HEK293 (cell line): ENCODE measurements around the gene SFXN4.

ENCODE experiments used
- ELK4 ChIP-seq: IDR thresholded peaks from 2 replicates; pipeline ENCODE4 v1.6.1; 2011; ENCODE audit warnings: mild to moderate bottlenecking, low read depth, low read length, borderline replicate concordance
- GLI4 ChIP-seq: fragments of 450-650 bp; formaldehyde crosslinking; IDR thresholded peaks from 2 replicates; pipeline ENCODE4 v1.5.1; 2016; ENCODE audit warnings: missing biosample characterization, missing genetic modification characterization
- KLF1 ChIP-seq: fragments of 450-650 bp; formaldehyde crosslinking; IDR thresholded peaks from 2 replicates; pipeline ENCODE4 v1.5.1; 2016; ENCODE audit warnings: missing biosample characterization, missing genetic modification characterization
- KLF16 ChIP-seq: fragments of 450-650 bp; formaldehyde crosslinking; IDR thresholded peaks from 2 replicates; pipeline ENCODE4 v1.5.1; 2017; ENCODE audit warnings: missing biosample characterization, missing genetic modification characterization
- PRDM1 ChIP-seq: fragments of 450-650 bp; formaldehyde crosslinking; IDR thresholded peaks from 2 replicates; pipeline ENCODE4; 2016; ENCODE audit warnings: missing biosample characterization, missing genetic modification characterization
- PRDM4 ChIP-seq: fragments of 450-650 bp; formaldehyde crosslinking; IDR thresholded peaks from 2 replicates; pipeline ENCODE4 v1.5.1; 2017; ENCODE audit warnings: missing biosample characterization, missing genetic modification characterization
- ZBTB1 ChIP-seq: fragments of 450-650 bp; formaldehyde crosslinking; IDR thresholded peaks from 2 replicates; pipeline ENCODE4 v1.5.1; 2016; ENCODE audit warnings: missing biosample characterization, missing genetic modification characterization
- ZBTB26 ChIP-seq: fragments of 450-650 bp; formaldehyde crosslinking; optimal IDR thresholded peaks from 2 replicates; pipeline ENCODE3; 2016; ENCODE audit warnings: missing biosample characterization, mild to moderate bottlenecking, missing genetic modification characterization
- ZBTB48 ChIP-seq: fragments of 450-650 bp; formaldehyde crosslinking; IDR thresholded peaks from 2 replicates; pipeline ENCODE4 v1.5.1; 2016; ENCODE audit warnings: missing biosample characterization, missing genetic modification characterization
- ZFP37 ChIP-seq: fragments of 450-650 bp; formaldehyde crosslinking; IDR thresholded peaks from 2 replicates; pipeline ENCODE4 v1.5.1; 2016; ENCODE audit warnings: missing biosample characterization, missing genetic modification characterization
- ZFP41 ChIP-seq: fragments of 450-650 bp; formaldehyde crosslinking; IDR thresholded peaks from 2 replicates; pipeline ENCODE4 v1.5.1; 2016; ENCODE audit warnings: missing biosample characterization, missing genetic modification characterization, borderline replicate concordance
- ZNF184 ChIP-seq: fragments of 450-650 bp; IDR thresholded peaks from 2 replicates; pipeline ENCODE4 v1.5.1; 2018; ENCODE audit warnings: missing biosample characterization, mild to moderate bottlenecking, missing genetic modification characterization
- ZNF221 ChIP-seq: fragments of 450-650 bp; formaldehyde crosslinking; IDR thresholded peaks from 2 replicates; pipeline ENCODE4 v1.5.1; 2017; ENCODE audit warnings: missing biosample characterization, missing genetic modification characterization, borderline replicate concordance
- ZNF239 ChIP-seq: fragments of 450-650 bp; formaldehyde crosslinking; IDR thresholded peaks from 2 replicates; pipeline ENCODE4 v1.5.1; 2016; ENCODE audit warnings: missing biosample characterization, missing genetic modification characterization
- ZNF274 ChIP-seq, 2 experiments: fragments of 200-500 bp in 1 of 2; fragments of 450-650 bp in 1 of 2; sonication (Bioruptor generic) in 1 of 2; formaldehyde crosslinking in 1 of 2; IDR thresholded peaks; 2 replicates each; pipeline versions ENCODE4 v1.5.1 to v1.6.1; 2014 to 2016; ENCODE audit warnings: borderline replicate concordance in 1 of 2, inconsistent platforms in 1 of 2, low read length in 1 of 2, missing biosample characterization in 1 of 2, missing genetic modification characterization in 1 of 2
- ZNF473 ChIP-seq: fragments of 450-650 bp; formaldehyde crosslinking; IDR thresholded peaks from 2 replicates; pipeline ENCODE4 v1.5.1; 2017; ENCODE audit warnings: missing biosample characterization, missing genetic modification characterization
- ZNF48 ChIP-seq: fragments of 450-650 bp; formaldehyde crosslinking; IDR thresholded peaks from 2 replicates; pipeline ENCODE4 v1.5.1; 2016; ENCODE audit warnings: missing biosample characterization, missing genetic modification characterization
- ZNF514 ChIP-seq: fragments of 450-650 bp; formaldehyde crosslinking; IDR thresholded peaks from 2 replicates; pipeline ENCODE4 v1.5.1; 2016; ENCODE audit warnings: missing biosample characterization, missing genetic modification characterization
- ZNF521 ChIP-seq: fragments of 450-650 bp; formaldehyde crosslinking; IDR thresholded peaks from 2 replicates; pipeline ENCODE4 v1.5.1; 2017; ENCODE audit warnings: missing biosample characterization, mild to moderate bottlenecking, missing genetic modification characterization
- ZNF571 ChIP-seq: fragments of 450-650 bp; formaldehyde crosslinking; IDR thresholded peaks from 2 replicates; pipeline ENCODE4 v1.5.0; 2017; ENCODE audit warnings: missing biosample characterization, missing genetic modification characterization
- ZNF580 ChIP-seq: fragments of 450-650 bp; formaldehyde crosslinking; IDR thresholded peaks from 2 replicates; pipeline ENCODE4 v1.5.1; 2016; ENCODE audit warnings: missing biosample characterization, missing genetic modification characterization
- ZNF654 ChIP-seq: fragments of 450-650 bp; formaldehyde crosslinking; IDR thresholded peaks from 2 replicates; pipeline ENCODE4 v1.5.1; 2016; ENCODE audit warnings: low read depth, missing biosample characterization, missing genetic modification characterization
- ZNF658 ChIP-seq: fragments of 450-650 bp; formaldehyde crosslinking; IDR thresholded peaks from 2 replicates; pipeline ENCODE4; 2016; ENCODE audit warnings: missing biosample characterization, missing genetic modification characterization
- ZSCAN16 ChIP-seq: fragments of 450-650 bp; formaldehyde crosslinking; IDR thresholded peaks from 2 replicates; pipeline ENCODE4 v1.5.1; 2016; ENCODE audit warnings: missing biosample characterization, missing genetic modification characterization
- TF ChIP-seq, protein P1 (sequence below): fragments of 450-650 bp; formaldehyde crosslinking; conservative IDR thresholded peaks from 2 replicates; pipeline ENCODE4 v1.5.1; 2016; ENCODE audit warnings: low read depth, missing biosample characterization, missing genetic modification characterization
- TF ChIP-seq, protein P2 (sequence below): fragments of 450-650 bp; formaldehyde crosslinking; IDR thresholded peaks from 2 replicates; pipeline ENCODE4 v1.5.1; 2017; ENCODE audit warnings: missing biosample characterization, missing genetic modification characterization

The SFXN4 gene

DNA sequence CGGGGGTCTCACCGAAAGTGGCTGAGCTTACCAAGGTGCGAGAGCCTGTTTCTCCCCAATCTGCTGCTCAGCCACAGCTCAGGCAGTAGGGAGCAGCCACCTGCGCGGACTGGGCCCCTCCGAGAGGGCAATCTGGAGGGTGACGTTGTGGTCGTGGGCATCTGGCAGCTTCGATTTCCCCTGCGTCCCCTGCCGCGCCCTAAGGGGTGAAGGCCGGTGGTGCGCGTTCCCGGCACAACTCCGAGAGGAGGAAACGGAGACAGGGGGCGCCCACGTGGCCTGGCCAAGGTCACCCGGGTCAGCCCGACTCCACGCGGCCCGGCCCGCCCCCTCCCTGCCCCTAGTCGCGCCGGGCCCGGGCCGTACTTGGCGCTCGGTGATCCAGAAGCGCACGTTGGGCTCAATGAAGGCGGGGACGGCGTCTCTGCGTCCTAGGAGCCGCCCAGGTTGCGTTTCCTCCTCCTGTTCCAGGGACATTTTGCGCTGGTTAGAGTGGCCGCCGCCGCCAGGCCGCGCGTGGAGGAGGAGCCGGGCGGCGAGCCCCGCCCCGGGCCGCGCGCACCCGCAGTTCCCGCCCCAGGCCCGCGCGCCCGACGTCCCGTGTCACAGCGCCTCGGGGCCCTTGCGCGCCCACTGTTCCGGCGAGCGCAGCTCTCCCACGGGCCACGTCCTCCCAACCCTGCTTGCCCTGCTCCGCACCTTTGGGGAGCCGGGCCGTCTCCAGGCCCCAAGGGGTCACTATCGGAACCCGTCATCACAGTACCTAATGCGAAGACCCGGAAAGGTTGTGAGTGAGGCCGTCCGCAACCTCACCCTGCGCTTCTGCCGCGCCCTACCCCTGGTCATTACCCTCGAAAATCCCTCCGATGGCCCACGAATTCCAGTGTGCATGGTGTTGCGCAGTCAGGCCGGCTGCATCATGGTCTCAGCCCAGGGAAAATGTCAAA is at the start of gene SFXN4 (continued):
- no peak for TF ChIP-seq ZNF658 (tag by site-specific recombination)
- TF ChIP-seq KLF16, result peak; percentile 79
- peak; percentile 36 for TF ChIP-seq ZFP37
- no peak for TF ChIP-seq ZBTB1 (tag by site-specific recombination)
- no peak for TF ChIP-seq PRDM1 (tag by site-specific recombination)
- no peak for TF ChIP-seq ZNF571
- no peak for TF ChIP-seq ZNF514
- 0 out of 2 replicates have a peak, but pooled peaks have one; percentile 27 for TF ChIP-seq ZSCAN16
- TF ChIP-seq ZNF580 (tag by site-specific recombination), result no peak
- no peak; the same call in 1 of the 2 replicates for TF ChIP-seq KLF1 (tag by site-specific recombination)
- TF ChIP-seq ZNF654 (tag by site-specific recombination), result no peak
- no peak for TF ChIP-seq ZNF274 (IDR thresholded peaks at IDR 0.05; ENCODE audit: low read length)
- no peak for TF ChIP-seq ZNF274 (tag by site-specific recombination; IDR thresholded peaks at IDR 0.05; ENCODE audit: borderline replicate concordance)
- no peak for TF ChIP-seq ZNF473 (tag by site-specific recombination)
- TF ChIP-seq, protein P1, sequence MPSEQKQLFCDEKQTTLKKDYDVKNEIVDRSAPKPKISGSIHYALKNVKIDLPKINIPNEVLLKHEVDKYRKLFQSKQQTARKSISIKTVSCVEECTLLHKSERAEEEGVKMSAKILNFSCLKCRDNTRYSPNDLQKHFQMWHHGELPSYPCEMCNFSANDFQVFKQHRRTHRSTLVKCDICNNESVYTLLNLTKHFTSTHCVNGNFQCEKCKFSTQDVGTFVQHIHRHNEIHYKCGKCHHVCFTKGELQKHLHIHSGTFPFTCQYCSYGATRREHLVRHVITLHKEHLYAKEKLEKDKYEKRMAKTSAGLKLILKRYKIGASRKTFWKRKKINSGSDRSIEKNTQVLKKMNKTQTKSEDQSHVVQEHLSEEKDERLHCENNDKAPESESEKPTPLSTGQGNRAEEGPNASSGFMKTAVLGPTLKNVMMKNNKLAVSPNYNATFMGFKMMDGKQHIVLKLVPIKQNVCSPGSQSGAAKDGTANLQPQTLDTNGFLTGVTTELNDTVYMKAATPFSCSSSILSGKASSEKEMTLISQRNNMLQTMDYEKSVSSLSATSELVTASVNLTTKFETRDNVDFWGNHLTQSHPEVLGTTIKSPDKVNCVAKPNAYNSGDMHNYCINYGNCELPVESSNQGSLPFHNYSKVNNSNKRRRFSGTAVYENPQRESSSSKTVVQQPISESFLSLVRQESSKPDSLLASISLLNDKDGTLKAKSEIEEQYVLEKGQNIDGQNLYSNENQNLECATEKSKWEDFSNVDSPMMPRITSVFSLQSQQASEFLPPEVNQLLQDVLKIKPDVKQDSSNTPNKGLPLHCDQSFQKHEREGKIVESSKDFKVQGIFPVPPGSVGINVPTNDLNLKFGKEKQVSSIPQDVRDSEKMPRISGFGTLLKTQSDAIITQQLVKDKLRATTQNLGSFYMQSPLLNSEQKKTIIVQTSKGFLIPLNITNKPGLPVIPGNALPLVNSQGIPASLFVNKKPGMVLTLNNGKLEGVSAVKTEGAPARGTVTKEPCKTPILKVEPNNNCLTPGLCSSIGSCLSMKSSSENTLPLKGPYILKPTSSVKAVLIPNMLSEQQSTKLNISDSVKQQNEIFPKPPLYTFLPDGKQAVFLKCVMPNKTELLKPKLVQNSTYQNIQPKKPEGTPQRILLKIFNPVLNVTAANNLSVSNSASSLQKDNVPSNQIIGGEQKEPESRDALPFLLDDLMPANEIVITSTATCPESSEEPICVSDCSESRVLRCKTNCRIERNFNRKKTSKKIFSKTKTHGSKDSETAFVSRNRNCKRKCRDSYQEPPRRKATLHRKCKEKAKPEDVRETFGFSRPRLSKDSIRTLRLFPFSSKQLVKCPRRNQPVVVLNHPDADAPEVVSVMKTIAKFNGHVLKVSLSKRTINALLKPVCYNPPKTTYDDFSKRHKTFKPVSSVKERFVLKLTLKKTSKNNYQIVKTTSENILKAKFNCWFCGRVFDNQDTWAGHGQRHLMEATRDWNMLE, result no peak
- TF ChIP-seq ZNF184, result no peak
- TF ChIP-seq ZBTB48 (tag by site-specific recombination), result peak; percentile 69
- TF ChIP-seq, protein P2, sequence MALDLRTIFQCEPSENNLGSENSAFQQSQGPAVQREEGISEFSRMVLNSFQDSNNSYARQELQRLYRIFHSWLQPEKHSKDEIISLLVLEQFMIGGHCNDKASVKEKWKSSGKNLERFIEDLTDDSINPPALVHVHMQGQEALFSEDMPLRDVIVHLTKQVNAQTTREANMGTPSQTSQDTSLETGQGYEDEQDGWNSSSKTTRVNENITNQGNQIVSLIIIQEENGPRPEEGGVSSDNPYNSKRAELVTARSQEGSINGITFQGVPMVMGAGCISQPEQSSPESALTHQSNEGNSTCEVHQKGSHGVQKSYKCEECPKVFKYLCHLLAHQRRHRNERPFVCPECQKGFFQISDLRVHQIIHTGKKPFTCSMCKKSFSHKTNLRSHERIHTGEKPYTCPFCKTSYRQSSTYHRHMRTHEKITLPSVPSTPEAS (tag by site-specific recombination), result no peak
- TF ChIP-seq GLI4 (tag by site-specific recombination), result 0 out of 2 replicates have a peak, but pooled peaks have one; percentile 14
- TF ChIP-seq ZBTB26 (tag by site-specific recombination), result peak; percentile 91
- no peak for TF ChIP-seq ELK4
- TF ChIP-seq ZNF239 (tag by site-specific recombination), result no peak
- no peak for TF ChIP-seq ZFP41 (tag by site-specific recombination)
- peak; percentile 42; the same call in 1 of the 2 replicates for TF ChIP-seq PRDM4
- TF ChIP-seq ZNF221 (tag by site-specific recombination), result no peak
- TF ChIP-seq ZNF48 (tag by site-specific recombination), result no peak
- no peak for TF ChIP-seq ZNF521 (tag by site-specific recombination)
